AG09309 (cell line): ENCODE results near the gene ITIH6.
"Not testable (repeated sequence)": the region's sequence is repeated elsewhere in the genome, so short reads cannot be mapped to it uniquely, and the experiment has no call there.

ENCODE experiments used
- DNase-seq: peaks from one replicate; pipeline ENCODE4 v3.0.0-alpha.2; 2010; ENCODE audit warnings: low read depth
- H3K4me3 ChIP-seq: 2 replicates; pipeline ENCODE4 v1.5.1; 2011; ENCODE audit warnings: mild to moderate bottlenecking, low read depth, low read length, moderate library complexity; ENCODE audit not compliant: control insufficient read depth
- CTCF ChIP-seq: IDR thresholded peaks from 2 replicates; pipeline ENCODE4 v1.5.1; 2011; ENCODE audit warnings: mild to moderate bottlenecking, low read depth, low read length, inconsistent platforms; ENCODE audit not compliant: insufficient read depth, control insufficient read depth; ENCODE audit errors: missing control alignments

The ITIH6 gene

GRCh38 chrX:54788446-54788845 is 9.6 kb downstream of the ITIH6 start:
- DNase-seq: no peak
- no peak overlapping the region for H3K4me3 ChIP-seq
- TF ChIP-seq CTCF: no peak

GRCh38 chrX:54786967-54787366 is 11.1 kb downstream of the ITIH6 start:
- TF ChIP-seq CTCF: no peak
- H3K4me3 ChIP-seq: no peak overlapping the region
- DNase-seq: no peak

- no peak for DNase-seq
- no peak overlapping the region for H3K4me3 ChIP-seq
- TF ChIP-seq CTCF: peak; percentile 39
Measured at GRCh38 chrX:54785901-54786300, 12.2 kb downstream of the ITIH6 start.

GRCh38 chrX:54776987-54777672 is 20.9 kb downstream of the ITIH6 start:
- no peak for TF ChIP-seq CTCF
- no peak for DNase-seq
- H3K4me3 ChIP-seq: no peak overlapping the region

- TF ChIP-seq CTCF: no peak
- no peak overlapping the region for H3K4me3 ChIP-seq
- no peak for DNase-seq
Measured at GRCh38 chrX:54776061-54776460, 22.0 kb downstream of the ITIH6 start.

GRCh38 chrX:54774391-54775094 is 23.5 kb downstream of the ITIH6 start:
- not testable (repeated sequence) for H3K4me3 ChIP-seq, DNase-seq
